ENCODE results near the gene ZC3H6. TPM values are rescaled to one million over a fixed set of nuclear protein-coding genes. Genes with fewer than 3 reads are reported as not detected.

ZC3H6 gene
- total RNA-seq, 1 experiment from 2014 or later, result 5.3 TPM

GRCh38 chr2:112301973-112302372 is 26.6 kb downstream of the ZC3H6 start:
- intact Hi-C loops (cut with micrococcal nuclease; ENCODE audit: unreplicated experiment) (no loop called here), in situ Hi-C loops (cut with HindIII; ENCODE audit: low pct_unique_long_range_greater_than_20kb, low sequenced_read_pairs) (no loop called here)
- BruUV-seq (replicated peaks), result no TSS peak
- Histone ChIP-seq H3K4me3 (ENCODE audit: low read depth in 2 of 2, low read length in 2 of 2) (no peak overlapping the region), H3K36me3 (ENCODE audit: control insufficient read depth, insufficient read depth, low read length) (no peaks in the 10 kb centered on the region), H3K27ac (ENCODE audit: low read length) (no peak overlapping the region), H3K27me3 (ENCODE audit: control insufficient read depth, insufficient read depth, low read length) (no peaks in the 10 kb centered on the region), H3K4me1 (ENCODE audit: control insufficient read depth, insufficient read depth, low read length) (peaks cover 9% of the 10 kb centered on the region; the same call in 1 of the 2 replicates), H3K9me3 (ENCODE audit: control insufficient read depth, insufficient read depth, low read depth, low read length) (no peaks in the 10 kb centered on the region)
- ATAC-seq (no peak), DNase-seq (ENCODE audit: low read depth, low spot score) (no peak)
- ChIA-PET CTCF (no interaction called here), POLR2A (no interaction called here)
- no peak for TF ChIP-seq TCF7L2 (IDR thresholded peaks at IDR 0.05; ENCODE audit: low read depth, low read length)
- TF ChIP-seq SIN3A (IDR thresholded peaks at IDR 0.05; ENCODE audit: borderline replicate concordance, insufficient read depth, low read depth, low read length), result no peak
- TF ChIP-seq POLR2AphosphoS5 (IDR thresholded peaks at IDR 0.05; ENCODE audit: low read depth, low read length), result no peak
- TF ChIP-seq, protein P1, sequence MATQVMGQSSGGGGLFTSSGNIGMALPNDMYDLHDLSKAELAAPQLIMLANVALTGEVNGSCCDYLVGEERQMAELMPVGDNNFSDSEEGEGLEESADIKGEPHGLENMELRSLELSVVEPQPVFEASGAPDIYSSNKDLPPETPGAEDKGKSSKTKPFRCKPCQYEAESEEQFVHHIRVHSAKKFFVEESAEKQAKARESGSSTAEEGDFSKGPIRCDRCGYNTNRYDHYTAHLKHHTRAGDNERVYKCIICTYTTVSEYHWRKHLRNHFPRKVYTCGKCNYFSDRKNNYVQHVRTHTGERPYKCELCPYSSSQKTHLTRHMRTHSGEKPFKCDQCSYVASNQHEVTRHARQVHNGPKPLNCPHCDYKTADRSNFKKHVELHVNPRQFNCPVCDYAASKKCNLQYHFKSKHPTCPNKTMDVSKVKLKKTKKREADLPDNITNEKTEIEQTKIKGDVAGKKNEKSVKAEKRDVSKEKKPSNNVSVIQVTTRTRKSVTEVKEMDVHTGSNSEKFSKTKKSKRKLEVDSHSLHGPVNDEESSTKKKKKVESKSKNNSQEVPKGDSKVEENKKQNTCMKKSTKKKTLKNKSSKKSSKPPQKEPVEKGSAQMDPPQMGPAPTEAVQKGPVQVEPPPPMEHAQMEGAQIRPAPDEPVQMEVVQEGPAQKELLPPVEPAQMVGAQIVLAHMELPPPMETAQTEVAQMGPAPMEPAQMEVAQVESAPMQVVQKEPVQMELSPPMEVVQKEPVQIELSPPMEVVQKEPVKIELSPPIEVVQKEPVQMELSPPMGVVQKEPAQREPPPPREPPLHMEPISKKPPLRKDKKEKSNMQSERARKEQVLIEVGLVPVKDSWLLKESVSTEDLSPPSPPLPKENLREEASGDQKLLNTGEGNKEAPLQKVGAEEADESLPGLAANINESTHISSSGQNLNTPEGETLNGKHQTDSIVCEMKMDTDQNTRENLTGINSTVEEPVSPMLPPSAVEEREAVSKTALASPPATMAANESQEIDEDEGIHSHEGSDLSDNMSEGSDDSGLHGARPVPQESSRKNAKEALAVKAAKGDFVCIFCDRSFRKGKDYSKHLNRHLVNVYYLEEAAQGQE (IDR thresholded peaks at IDR 0.05; ENCODE audit: insufficient read depth in 1 of 2, low read depth in 2 of 2, low read length in 1 of 2), result no peak
- no peak for TF ChIP-seq CTCF (IDR thresholded peaks at IDR 0.05)

GRCh38 chr2:112304298-112304941 is 29.0 kb downstream of the ZC3H6 start:
- H3K4me1 ChIP-seq (ENCODE audit: control insufficient read depth, insufficient read depth, low read length), result peaks cover 9% of the 10 kb centered on the region; the same call in 1 of the 2 replicates
- no peaks in the 10 kb centered on the region for H3K36me3 ChIP-seq (ENCODE audit: control insufficient read depth, insufficient read depth, low read length)
- no TSS peak for BruUV-seq (replicated peaks)
- intact Hi-C loops (cut with micrococcal nuclease; ENCODE audit: unreplicated experiment) (no loop called here), in situ Hi-C loops (cut with HindIII; ENCODE audit: low pct_unique_long_range_greater_than_20kb, low sequenced_read_pairs) (no loop called here)
- DNase-seq (ENCODE audit: low read depth, low spot score) (no peak), ATAC-seq (no peak)
- H3K9me3 ChIP-seq (ENCODE audit: control insufficient read depth, insufficient read depth, low read depth, low read length), result no peaks in the 10 kb centered on the region
- H3K27ac ChIP-seq (ENCODE audit: low read length), result no peak overlapping the region
- no peaks in the 10 kb centered on the region for H3K27me3 ChIP-seq (ENCODE audit: control insufficient read depth, insufficient read depth, low read length)
- TF ChIP-seq SIN3A (IDR thresholded peaks at IDR 0.05; ENCODE audit: borderline replicate concordance, insufficient read depth, low read depth, low read length) (no peak), TCF7L2 (IDR thresholded peaks at IDR 0.05; ENCODE audit: low read depth, low read length) (no peak), CTCF (IDR thresholded peaks at IDR 0.05) (no peak), POLR2AphosphoS5 (IDR thresholded peaks at IDR 0.05; ENCODE audit: low read depth, low read length) (no peak)
- TF ChIP-seq, protein P1 (IDR thresholded peaks at IDR 0.05; ENCODE audit: insufficient read depth in 1 of 2, low read depth in 2 of 2, low read length in 1 of 2), result no peak
- no peak overlapping the region for H3K4me3 ChIP-seq (ENCODE audit: low read depth in 2 of 2, low read length in 2 of 2)
- ChIA-PET POLR2A (no interaction called here), CTCF (no interaction called here)

All from Panc1 (cell line).